MM.1S (cell line): ENCODE results near the gene PRRX2.

ENCODE experiments used
- EZH2 ChIP-seq: fragments of 300-600 bp; sonication (generic); optimal IDR thresholded peaks from 2 replicates; pipeline ENCODE3; 2017; ENCODE audit warnings: low read depth, mild to moderate bottlenecking, antibody characterized with exemption, low read length, mixed read lengths
- TF ChIP-seq, protein P1 (sequence below): fragments of 300-600 bp; sonication (generic); IDR thresholded peaks from 2 replicates; pipeline ENCODE4 v1.5.1; 2016; ENCODE audit warnings: antibody characterized with exemption, low read length, mixed read lengths

DNA sequence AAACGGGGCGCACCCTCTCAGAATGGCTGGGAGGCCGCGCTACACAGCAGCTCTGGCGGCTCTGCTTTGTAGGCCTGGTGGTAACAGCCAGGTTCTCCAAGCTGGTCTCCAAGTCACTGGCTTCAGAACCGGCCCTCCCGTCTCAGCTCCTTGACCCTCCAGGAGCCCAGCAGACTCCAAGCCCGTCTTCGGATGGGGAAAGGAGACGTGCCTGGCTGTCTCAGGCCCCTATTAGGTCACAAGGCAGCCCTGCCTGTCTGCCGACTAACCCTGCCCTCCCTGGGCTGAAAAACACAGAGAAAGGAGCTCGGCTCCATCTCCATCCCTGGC lies 25.7 kb upstream of the PRRX2 start:
- TF ChIP-seq, protein P1, sequence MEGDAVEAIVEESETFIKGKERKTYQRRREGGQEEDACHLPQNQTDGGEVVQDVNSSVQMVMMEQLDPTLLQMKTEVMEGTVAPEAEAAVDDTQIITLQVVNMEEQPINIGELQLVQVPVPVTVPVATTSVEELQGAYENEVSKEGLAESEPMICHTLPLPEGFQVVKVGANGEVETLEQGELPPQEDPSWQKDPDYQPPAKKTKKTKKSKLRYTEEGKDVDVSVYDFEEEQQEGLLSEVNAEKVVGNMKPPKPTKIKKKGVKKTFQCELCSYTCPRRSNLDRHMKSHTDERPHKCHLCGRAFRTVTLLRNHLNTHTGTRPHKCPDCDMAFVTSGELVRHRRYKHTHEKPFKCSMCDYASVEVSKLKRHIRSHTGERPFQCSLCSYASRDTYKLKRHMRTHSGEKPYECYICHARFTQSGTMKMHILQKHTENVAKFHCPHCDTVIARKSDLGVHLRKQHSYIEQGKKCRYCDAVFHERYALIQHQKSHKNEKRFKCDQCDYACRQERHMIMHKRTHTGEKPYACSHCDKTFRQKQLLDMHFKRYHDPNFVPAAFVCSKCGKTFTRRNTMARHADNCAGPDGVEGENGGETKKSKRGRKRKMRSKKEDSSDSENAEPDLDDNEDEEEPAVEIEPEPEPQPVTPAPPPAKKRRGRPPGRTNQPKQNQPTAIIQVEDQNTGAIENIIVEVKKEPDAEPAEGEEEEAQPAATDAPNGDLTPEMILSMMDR: no peak
- TF ChIP-seq EZH2: no peak
